Chondrocyte (in vitro differentiated cells): Measurements from ENCODE around the gene CDC73. TPM values are rescaled to one million over a fixed set of nuclear protein-coding genes. Genes with fewer than 3 reads are reported as not detected.

Experiments
- DNase-seq: peaks from one replicate; pipeline ENCODE4 v3.0.0; 2021; ENCODE audit warnings: mixed read lengths, low spot score
- H3K27ac Mint-ChIP-seq: one replicate; pipeline ENCODE4 v1.8.0; 2021; ENCODE audit warnings: mild to moderate bottlenecking, moderate library complexity, mixed read lengths; ENCODE audit not compliant: unreplicated experiment
- H3K27me3 Mint-ChIP-seq: 2 replicates; pipeline ENCODE4 v1.8.0; 2021; ENCODE audit warnings: low read depth, mixed read lengths
- H3K36me3 Mint-ChIP-seq: 2 replicates; pipeline ENCODE4 v1.8.0; 2021; ENCODE audit warnings: low read depth, mixed read lengths
- H3K4me1 Mint-ChIP-seq: 2 replicates; pipeline ENCODE4 v1.8.0; 2021; ENCODE audit warnings: low read depth, mild to moderate bottlenecking, mixed read lengths
- H3K4me3 Mint-ChIP-seq: one replicate; pipeline ENCODE4 v1.8.0; 2021; ENCODE audit warnings: mild to moderate bottlenecking, moderate library complexity, mixed read lengths; ENCODE audit not compliant: unreplicated experiment
- H3K9me3 Mint-ChIP-seq: 2 replicates; pipeline ENCODE4 v1.8.0; 2021; ENCODE audit warnings: low read depth, mixed read lengths
- CTCF ChIP-seq: fragments of 200-600 bp; sonication (generic); IDR thresholded peaks from 2 replicates; pipeline ENCODE4 v1.5.0; 2021; ENCODE audit warnings: antibody characterized with exemption, mild to moderate bottlenecking, moderate library complexity
- total RNA-seq: library from RNA; stranded (reverse); gene quantifications from 3 replicates; pipeline ENCODE4 v1.2.1, GENCODE V29; 2021

The CDC73 gene
- total RNA-seq, 1 donor from 2014 or later: 69.4 TPM

- DNase-seq: no peak
- peak overlapping the region; percentile 67 for H3K27ac Mint-ChIP-seq
- H3K9me3 Mint-ChIP-seq: peaks cover 27% of the 10 kb centered on the region
- no peak for TF ChIP-seq CTCF
- H3K36me3 Mint-ChIP-seq: peaks cover 41% of the 10 kb centered on the region
- H3K4me3 Mint-ChIP-seq: no peak overlapping the region
- no peaks in the 10 kb centered on the region for H3K27me3 Mint-ChIP-seq
- H3K4me1 Mint-ChIP-seq: peaks cover 23% of the 10 kb centered on the region
These were observed 89.2 kb downstream of the CDC73 start for GRCh38 chr1:193210996-193211395.

- H3K36me3 Mint-ChIP-seq: peaks cover 42% of the 10 kb centered on the region
- no peak overlapping the region for H3K4me3 Mint-ChIP-seq
- no peak for DNase-seq
- peak; percentile 42 for TF ChIP-seq CTCF
- peak overlapping the region; percentile 67 for H3K27ac Mint-ChIP-seq
- peaks cover 23% of the 10 kb centered on the region for H3K4me1 Mint-ChIP-seq
- no peaks in the 10 kb centered on the region for H3K27me3 Mint-ChIP-seq
- H3K9me3 Mint-ChIP-seq: peaks cover 27% of the 10 kb centered on the region
These were observed 89.7 kb downstream of the CDC73 start for GRCh38 chr1:193211539-193211938.

- Mint-ChIP-seq H3K27me3 (no peaks in the 10 kb centered on the region), H3K9me3 (peaks cover 18% of the 10 kb centered on the region), H3K36me3 (peaks cover 35% of the 10 kb centered on the region), H3K27ac (peak overlapping the region; percentile 32), H3K4me1 (peaks cover 23% of the 10 kb centered on the region), H3K4me3 (no peak overlapping the region)
- DNase-seq: no peak
- TF ChIP-seq CTCF: no peak
These were observed 90.8 kb downstream of the CDC73 start for GRCh38 chr1:193212637-193213036.

GRCh38 chr1:193213998-193214397, 92.2 kb downstream of the CDC73 start:
- H3K4me3 Mint-ChIP-seq: no peak overlapping the region
- peaks cover 23% of the 10 kb centered on the region for H3K4me1 Mint-ChIP-seq

GRCh38 chr1:193216920-193217319, 95.1 kb downstream of the CDC73 start:
- H3K27ac Mint-ChIP-seq: no peak overlapping the region
- no peak overlapping the region for H3K4me3 Mint-ChIP-seq
- peaks cover 8% of the 10 kb centered on the region for H3K9me3 Mint-ChIP-seq
- peaks cover 4% of the 10 kb centered on the region for H3K4me1 Mint-ChIP-seq
- H3K36me3 Mint-ChIP-seq: peaks cover 28% of the 10 kb centered on the region
- DNase-seq: no peak
- no peaks in the 10 kb centered on the region for H3K27me3 Mint-ChIP-seq
- TF ChIP-seq CTCF: no peak

More at GRCh38 chr1:193213998-193214397, 92.2 kb downstream of the CDC73 start:
- TF ChIP-seq CTCF: no peak
- Mint-ChIP-seq H3K36me3 (peaks cover 31% of the 10 kb centered on the region), H3K27ac (no peak overlapping the region), H3K27me3 (no peaks in the 10 kb centered on the region), H3K9me3 (peaks cover 8% of the 10 kb centered on the region)
- no peak for DNase-seq
